Uterus (tissue), 4 donors: ENCODE results near the gene RBBP7. TPM values are rescaled to one million over a fixed set of nuclear protein-coding genes. Genes with fewer than 3 reads are reported as not detected.
A peak's percentile ranks its signal among the peaks of the same experiment; 100 is the strongest.

Experiments
- DNase-seq, 2 donors: peaks; one replicate each; pipeline ENCODE4 v3.0.0-alpha.2; 2019 to 2020
- H3K27ac ChIP-seq, 2 donors: fragments of 200-600 bp; sonication (generic); 1 replicate in 1 of 2; 2 replicates in 1 of 2; pipeline ENCODE4 v1.5.1; 2016 to 2018
- H3K27me3 ChIP-seq, 2 donors: fragments of 200-600 bp; sonication (generic); one replicate each; pipeline ENCODE4 v1.5.1; 2018 to 2019; ENCODE audit warnings: control low read depth in 1 of 2
- H3K36me3 ChIP-seq, 2 donors: fragments of 200-600 bp; sonication (generic); one replicate each; pipeline ENCODE4 v1.5.1; 2019; ENCODE audit warnings: control low read depth in 1 of 2
- H3K4me1 ChIP-seq, 2 donors: fragments of 200-600 bp; sonication (generic); one replicate each; pipeline ENCODE4 v1.5.1; 2018 to 2019; ENCODE audit warnings: control low read depth in 1 of 2
- H3K4me3 ChIP-seq, 2 donors: fragments of 200-600 bp; sonication (generic); 1 replicate in 1 of 2; 2 replicates in 1 of 2; pipeline ENCODE4 v1.5.1; 2018 to 2019; ENCODE audit warnings: mild to moderate bottlenecking in 1 of 2
- H3K9me3 ChIP-seq, 2 donors: fragments of 200-600 bp; sonication (generic); one replicate each; pipeline ENCODE4 v1.5.1; 2019; ENCODE audit warnings: control low read depth in 1 of 2
- POLR2A ChIP-seq, 2 donors: fragments of 450-650 bp; IDR thresholded peaks; one replicate each; pipeline ENCODE4 v1.6.1; 2016; ENCODE audit warnings: antibody characterized with exemption in 2 of 2, mild to moderate bottlenecking in 1 of 2, moderate library complexity in 1 of 2
- intact Hi-C: fragments of 100-400 bp; cut with DNase I; formaldehyde crosslinking; loops from one replicate; pipeline ENCODE4 v1.15.1; 2023; ENCODE audit warnings: low total_unique reads
- total RNA-seq, 4 donors: library from RNA; depleted of rRNA in 3 of 4; stranded (reverse); fragments of >200 nt in 3 of 4; gene quantifications; one replicate each; pipeline versions ENCODE4 v1.1.0 to v1.2.4, GENCODE V29; 2014 to 2023
- TF ChIP-seq, protein P1 (sequence below), 4 experiments: fragments of 200-600 bp in 2 of 4; fragments of 450-650 bp in 2 of 4; sonication (generic) in 2 of 4; IDR thresholded peaks; one replicate each; pipeline ENCODE4 v1.5.1; 2016 to 2019; ENCODE audit warnings: antibody characterized with exemption in 4 of 4, mild to moderate bottlenecking in 2 of 4, moderate library complexity in 1 of 4
- donor health status: DM: yes; HTN: yes; CAD: no.

RBBP7 gene
- total RNA-seq, 4 donors from 2014 or later = 60.0 to 154 (median 125) TPM

DNA sequence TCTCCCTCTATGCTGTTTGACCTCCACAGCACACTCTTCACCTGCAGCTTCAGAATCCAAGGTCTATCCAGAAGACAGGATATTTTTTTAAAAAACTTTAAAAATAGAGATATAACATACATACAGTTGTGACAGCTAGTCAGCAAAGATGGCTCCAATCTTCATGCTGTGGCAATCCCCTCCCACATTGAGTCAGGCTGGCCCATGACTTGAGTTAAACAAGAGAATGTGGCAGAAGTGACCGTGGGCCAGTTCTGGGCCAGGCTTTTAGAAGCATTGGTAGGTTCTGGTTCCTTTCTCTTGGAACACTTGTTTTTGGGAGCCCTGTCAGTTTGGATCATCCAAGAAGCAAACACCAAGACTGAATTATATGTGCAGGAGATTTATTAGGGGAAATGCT is 40.2 kb upstream of the RBBP7 start:
- Histone ChIP-seq H3K27me3 (no peaks in the 10 kb centered on the region), H3K4me1 (no peaks in the 10 kb centered on the region), H3K9me3 (no peaks in the 10 kb centered on the region), H3K4me3 (no peak overlapping the region), H3K27ac (no peak overlapping the region), H3K36me3 (no peaks in the 10 kb centered on the region)
- DNase-seq = no peak
- no peak for TF ChIP-seq POLR2A (IDR thresholded peaks at IDR 0.05)
- TF ChIP-seq, protein P1, sequence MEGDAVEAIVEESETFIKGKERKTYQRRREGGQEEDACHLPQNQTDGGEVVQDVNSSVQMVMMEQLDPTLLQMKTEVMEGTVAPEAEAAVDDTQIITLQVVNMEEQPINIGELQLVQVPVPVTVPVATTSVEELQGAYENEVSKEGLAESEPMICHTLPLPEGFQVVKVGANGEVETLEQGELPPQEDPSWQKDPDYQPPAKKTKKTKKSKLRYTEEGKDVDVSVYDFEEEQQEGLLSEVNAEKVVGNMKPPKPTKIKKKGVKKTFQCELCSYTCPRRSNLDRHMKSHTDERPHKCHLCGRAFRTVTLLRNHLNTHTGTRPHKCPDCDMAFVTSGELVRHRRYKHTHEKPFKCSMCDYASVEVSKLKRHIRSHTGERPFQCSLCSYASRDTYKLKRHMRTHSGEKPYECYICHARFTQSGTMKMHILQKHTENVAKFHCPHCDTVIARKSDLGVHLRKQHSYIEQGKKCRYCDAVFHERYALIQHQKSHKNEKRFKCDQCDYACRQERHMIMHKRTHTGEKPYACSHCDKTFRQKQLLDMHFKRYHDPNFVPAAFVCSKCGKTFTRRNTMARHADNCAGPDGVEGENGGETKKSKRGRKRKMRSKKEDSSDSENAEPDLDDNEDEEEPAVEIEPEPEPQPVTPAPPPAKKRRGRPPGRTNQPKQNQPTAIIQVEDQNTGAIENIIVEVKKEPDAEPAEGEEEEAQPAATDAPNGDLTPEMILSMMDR (IDR thresholded peaks at IDR 0.05) = no peak
- intact Hi-C loops = no loop called here

DNA sequence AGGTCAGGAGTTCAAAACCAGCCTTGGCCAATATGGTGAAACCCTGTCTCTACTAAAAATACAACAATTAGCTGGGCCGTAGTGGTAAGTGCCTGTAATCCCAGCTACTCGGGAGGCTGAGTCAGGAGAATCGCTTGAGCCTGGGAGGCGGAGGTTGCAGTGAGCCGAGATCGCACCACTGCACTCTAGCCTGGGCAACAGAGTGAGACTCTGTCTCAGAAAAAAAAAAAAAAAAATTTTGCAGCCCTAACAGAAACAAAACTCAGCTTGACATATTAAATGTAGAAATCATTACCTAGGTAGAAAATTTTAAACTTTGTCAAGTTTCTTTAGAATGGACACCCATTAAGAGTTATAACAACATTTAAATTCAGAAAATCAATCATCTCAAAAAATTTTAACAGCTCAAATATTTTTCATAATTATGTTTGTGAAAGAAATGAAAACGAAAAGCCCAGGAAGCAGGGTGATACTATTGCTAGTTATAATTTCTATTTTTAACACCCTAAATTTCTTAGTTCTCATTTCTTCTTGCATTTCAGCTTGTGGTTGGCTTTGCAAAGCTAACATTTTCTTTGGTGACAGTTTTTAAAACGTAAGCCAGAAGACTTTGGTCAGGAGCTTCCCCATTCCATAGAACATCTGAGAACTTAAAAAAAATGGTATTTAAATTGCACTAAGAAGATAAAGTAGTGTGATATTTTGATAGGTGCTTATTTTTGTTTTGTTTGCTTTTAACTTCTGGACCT is 33.3 kb upstream of the RBBP7 start:
- TF ChIP-seq, protein P1 (IDR thresholded peaks at IDR 0.05) = no peak
- TF ChIP-seq POLR2A (IDR thresholded peaks at IDR 0.05) = no peak
- Histone ChIP-seq H3K36me3 (no peaks in the 10 kb centered on the region), H3K4me3 (no peak overlapping the region), H3K4me1 (no peaks in the 10 kb centered on the region), H3K27me3 (no peaks in the 10 kb centered on the region), H3K9me3 (no peaks in the 10 kb centered on the region), H3K27ac (no peak overlapping the region)
- intact Hi-C loops = no loop called here
- DNase-seq = no peak

DNA sequence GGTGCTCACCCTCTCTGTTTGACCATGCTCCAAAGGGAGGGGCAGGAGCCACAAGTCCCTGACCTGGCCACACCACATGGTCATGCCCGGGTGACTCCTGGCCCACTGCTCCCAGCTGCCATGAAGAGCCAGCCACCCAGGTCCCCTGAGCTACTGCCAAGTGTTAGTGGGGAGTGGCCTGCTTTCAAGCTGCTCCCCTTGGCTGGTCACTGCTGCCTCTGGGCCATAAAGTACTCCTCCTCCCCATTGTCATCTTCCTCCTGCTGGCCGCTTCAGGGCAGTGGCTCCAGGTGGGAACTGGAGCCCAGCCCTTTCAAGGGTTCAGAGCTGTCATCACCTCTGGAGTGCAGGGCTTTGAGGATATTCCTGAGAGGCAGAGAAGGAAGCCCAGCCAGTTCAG is 27.3 kb upstream of the RBBP7 start:
- Histone ChIP-seq H3K27me3 (no peaks in the 10 kb centered on the region), H3K4me3 (no peak overlapping the region), H3K9me3 (no peaks in the 10 kb centered on the region), H3K36me3 (no peaks in the 10 kb centered on the region), H3K27ac (no peak overlapping the region), H3K4me1 (no peaks in the 10 kb centered on the region)
- TF ChIP-seq, protein P1 (IDR thresholded peaks at IDR 0.05) = no peak
- TF ChIP-seq POLR2A (IDR thresholded peaks at IDR 0.05) = no peak
- no peak for DNase-seq
- intact Hi-C loops = no loop called here

DNA sequence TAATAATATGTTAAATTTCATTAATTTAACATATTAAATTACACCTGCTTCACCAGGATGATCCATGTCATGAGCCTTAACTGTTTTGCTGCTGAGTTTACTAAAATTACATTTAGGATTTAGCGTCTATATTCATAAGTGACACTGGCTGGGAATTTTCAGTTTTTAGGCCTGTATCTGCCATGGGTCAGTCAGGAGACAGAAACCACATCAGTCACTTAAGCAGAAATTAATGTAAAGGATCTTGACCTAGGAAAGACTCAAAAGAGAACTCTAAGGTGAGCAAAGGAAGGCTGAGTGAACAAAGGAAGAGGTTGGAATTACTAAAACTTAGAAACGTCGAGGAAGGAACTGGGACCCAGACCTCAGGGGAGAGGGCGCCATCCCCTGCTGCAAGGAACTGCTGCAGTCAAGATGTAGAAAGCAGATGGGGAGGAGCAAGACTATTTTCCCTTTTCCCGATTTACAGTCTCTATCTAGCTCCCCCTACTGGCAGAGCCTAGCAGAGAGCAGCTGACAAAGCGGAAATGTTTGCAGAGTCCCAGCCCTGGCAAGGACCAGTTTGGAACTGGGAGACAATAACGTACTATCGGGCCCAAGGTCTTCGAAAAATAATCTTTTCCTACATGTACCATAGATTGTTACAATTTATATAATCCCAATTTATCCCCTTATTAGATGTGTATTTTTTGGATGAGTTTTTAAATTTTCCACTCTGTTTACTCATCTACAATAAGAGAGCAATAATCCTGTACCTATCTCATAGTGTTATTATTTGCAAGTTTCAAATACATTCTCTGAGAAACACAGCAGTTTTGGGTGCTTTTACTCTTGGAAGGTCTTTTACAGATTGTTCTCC is 22.6 kb upstream of the RBBP7 start:
- intact Hi-C loops = no loop called here
- DNase-seq = peak; percentile 54 to 75
- Histone ChIP-seq H3K27me3 (no peaks in the 10 kb centered on the region), H3K27ac (no peak overlapping the region), H3K36me3 (no peaks in the 10 kb centered on the region), H3K4me3 (no peak overlapping the region), H3K9me3 (no peaks in the 10 kb centered on the region), H3K4me1 (no peaks in the 10 kb centered on the region)
- TF ChIP-seq, protein P1 (IDR thresholded peaks at IDR 0.05) = peak; percentile 67 to 83 (median 78)
- no peak for TF ChIP-seq POLR2A (IDR thresholded peaks at IDR 0.05)

DNA sequence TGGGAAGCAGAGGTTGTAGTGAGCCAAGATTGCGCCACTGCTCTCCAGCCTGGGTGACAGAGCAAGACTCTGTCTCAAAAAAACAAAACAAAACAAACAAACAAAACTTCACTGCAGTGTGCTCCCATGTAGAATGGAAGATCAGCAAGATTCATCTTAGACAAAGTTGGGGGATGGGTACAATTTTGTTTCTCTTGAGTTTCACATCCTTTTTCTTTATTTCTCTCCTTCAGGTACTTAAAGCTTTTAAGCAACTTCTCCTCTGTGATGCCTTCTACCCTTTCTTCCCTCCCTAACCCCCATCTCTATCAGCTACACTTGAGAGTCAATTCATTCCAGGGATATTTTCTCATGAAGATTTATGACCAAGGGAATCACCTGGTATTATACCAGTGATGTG is 15.5 kb upstream of the RBBP7 start:
- TF ChIP-seq POLR2A (IDR thresholded peaks at IDR 0.05) = no peak
- TF ChIP-seq, protein P1 (IDR thresholded peaks at IDR 0.05) = no peak
- no peaks in the 10 kb centered on the region for H3K36me3 ChIP-seq
- intact Hi-C loops = no loop called here

More for the DNA sequence above, 15.5 kb upstream of the RBBP7 start:
- Histone ChIP-seq H3K27me3 (no peaks in the 10 kb centered on the region), H3K27ac (no peak overlapping the region), H3K4me3 (no peak overlapping the region), H3K4me1 (no peaks in the 10 kb centered on the region), H3K9me3 (no peaks in the 10 kb centered on the region)
- no peak for DNase-seq
